ENCODE data around the gene CCNY. TPM values are rescaled to one million over a fixed set of nuclear protein-coding genes. Genes with fewer than 3 reads are reported as not detected.

CCNY gene
- total RNA-seq, 1 donor from 2014 or later, result 41.3 TPM

DNA sequence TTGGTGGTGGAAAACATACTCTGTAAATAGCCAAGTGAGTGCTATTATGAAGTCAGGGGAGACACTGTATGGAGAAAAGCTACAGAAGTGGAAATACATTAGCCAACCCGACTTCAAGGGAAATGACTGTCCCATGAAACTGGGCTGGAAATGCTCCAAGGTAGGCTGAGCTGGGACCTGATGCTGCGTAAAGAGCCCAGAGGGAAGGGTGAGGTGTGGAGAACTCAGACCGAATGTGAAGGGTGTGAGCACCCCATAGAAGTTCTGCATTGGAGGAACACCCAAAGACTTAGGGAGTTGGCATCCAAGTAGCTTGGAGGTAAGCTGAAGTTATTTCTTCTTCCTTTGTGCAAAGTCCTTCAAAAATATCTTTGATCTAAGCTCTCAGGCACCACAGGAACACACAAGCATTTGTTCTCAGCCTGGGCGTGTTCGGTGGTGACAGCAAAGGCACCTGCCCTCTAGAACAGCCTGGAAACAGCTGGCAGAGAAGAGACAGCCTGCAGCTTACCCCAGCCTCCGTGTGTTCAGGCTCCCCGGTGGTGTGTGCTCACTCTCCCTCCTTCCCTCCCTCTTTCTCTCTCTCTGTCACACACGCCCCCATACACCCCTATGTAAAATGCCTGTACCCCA, 249.7 kb downstream of the CCNY start:
- DNase-seq (ENCODE audit: low read depth), result no peak

DNA sequence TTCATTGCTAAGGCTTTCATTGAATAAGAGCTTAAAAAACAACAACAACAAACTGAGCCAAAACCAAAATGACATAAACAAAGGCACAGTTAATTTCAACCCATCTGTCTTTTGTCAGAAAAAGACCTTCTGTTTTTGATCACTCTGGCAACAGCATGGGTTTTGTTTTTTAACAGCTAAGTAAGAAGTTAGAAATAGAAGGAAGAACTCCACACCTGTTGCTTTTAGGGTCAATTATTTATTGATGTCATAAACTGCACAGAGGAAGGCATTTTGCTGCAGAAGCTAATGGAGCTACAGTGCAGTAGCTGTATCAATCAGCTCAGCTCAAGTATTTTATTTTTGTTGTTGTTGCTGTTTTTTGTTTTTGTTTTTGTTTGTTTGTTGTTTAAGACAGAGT, 252.5 kb downstream of the CCNY start:
- Histone ChIP-seq H3K36me3 (ENCODE audit: control insufficient read depth, insufficient read depth, low read length) (no peaks in the 10 kb centered on the region), H3K27me3 (ENCODE audit: control insufficient read depth, insufficient read depth, low read length) (peaks cover 4% of the 10 kb centered on the region), H3K4me3 (ENCODE audit: low read depth, low read length) (no peak overlapping the region)
- TF ChIP-seq, protein P1, sequence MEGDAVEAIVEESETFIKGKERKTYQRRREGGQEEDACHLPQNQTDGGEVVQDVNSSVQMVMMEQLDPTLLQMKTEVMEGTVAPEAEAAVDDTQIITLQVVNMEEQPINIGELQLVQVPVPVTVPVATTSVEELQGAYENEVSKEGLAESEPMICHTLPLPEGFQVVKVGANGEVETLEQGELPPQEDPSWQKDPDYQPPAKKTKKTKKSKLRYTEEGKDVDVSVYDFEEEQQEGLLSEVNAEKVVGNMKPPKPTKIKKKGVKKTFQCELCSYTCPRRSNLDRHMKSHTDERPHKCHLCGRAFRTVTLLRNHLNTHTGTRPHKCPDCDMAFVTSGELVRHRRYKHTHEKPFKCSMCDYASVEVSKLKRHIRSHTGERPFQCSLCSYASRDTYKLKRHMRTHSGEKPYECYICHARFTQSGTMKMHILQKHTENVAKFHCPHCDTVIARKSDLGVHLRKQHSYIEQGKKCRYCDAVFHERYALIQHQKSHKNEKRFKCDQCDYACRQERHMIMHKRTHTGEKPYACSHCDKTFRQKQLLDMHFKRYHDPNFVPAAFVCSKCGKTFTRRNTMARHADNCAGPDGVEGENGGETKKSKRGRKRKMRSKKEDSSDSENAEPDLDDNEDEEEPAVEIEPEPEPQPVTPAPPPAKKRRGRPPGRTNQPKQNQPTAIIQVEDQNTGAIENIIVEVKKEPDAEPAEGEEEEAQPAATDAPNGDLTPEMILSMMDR (IDR thresholded peaks at IDR 0.05; ENCODE audit: insufficient read depth, low read length, poor library complexity, severe bottlenecking), result no peak
- no peak for DNase-seq (ENCODE audit: low read depth)

More for the DNA sequence above, 249.7 kb downstream of the CCNY start:
- Histone ChIP-seq H3K4me3 (ENCODE audit: low read depth, low read length) (no peak overlapping the region), H3K27me3 (ENCODE audit: control insufficient read depth, insufficient read depth, low read length) (peaks cover 4% of the 10 kb centered on the region), H3K36me3 (ENCODE audit: control insufficient read depth, insufficient read depth, low read length) (no peaks in the 10 kb centered on the region)
- TF ChIP-seq, protein P1 (IDR thresholded peaks at IDR 0.05; ENCODE audit: insufficient read depth, low read length, poor library complexity, severe bottlenecking), result no peak

DNA sequence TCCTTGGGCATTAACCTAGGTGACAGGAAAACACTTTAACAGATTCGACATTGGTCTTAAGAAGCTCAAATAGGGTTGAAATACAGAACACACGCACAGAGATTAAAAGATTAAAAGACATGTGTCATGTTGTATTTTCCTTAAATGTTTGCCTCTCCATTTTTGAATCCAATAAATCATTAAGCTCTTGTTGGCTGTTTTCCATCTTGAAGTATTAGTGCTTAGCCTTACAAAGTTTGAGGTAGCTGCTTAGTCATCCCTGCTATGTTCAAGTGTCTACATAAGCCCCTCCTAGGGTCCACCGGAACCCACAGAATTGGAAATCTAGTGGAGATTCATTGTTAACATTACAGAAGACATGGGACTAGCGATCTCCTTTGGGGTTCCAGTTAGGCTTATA, 256.1 kb downstream of the CCNY start:
- Histone ChIP-seq H3K36me3 (ENCODE audit: control insufficient read depth, insufficient read depth, low read length) (no peaks in the 10 kb centered on the region), H3K27me3 (ENCODE audit: control insufficient read depth, insufficient read depth, low read length) (no peaks in the 10 kb centered on the region), H3K4me3 (ENCODE audit: low read depth, low read length) (no peak overlapping the region)
- DNase-seq (ENCODE audit: low read depth), result no peak
- TF ChIP-seq, protein P1 (IDR thresholded peaks at IDR 0.05; ENCODE audit: insufficient read depth, low read length, poor library complexity, severe bottlenecking), result no peak

DNA sequence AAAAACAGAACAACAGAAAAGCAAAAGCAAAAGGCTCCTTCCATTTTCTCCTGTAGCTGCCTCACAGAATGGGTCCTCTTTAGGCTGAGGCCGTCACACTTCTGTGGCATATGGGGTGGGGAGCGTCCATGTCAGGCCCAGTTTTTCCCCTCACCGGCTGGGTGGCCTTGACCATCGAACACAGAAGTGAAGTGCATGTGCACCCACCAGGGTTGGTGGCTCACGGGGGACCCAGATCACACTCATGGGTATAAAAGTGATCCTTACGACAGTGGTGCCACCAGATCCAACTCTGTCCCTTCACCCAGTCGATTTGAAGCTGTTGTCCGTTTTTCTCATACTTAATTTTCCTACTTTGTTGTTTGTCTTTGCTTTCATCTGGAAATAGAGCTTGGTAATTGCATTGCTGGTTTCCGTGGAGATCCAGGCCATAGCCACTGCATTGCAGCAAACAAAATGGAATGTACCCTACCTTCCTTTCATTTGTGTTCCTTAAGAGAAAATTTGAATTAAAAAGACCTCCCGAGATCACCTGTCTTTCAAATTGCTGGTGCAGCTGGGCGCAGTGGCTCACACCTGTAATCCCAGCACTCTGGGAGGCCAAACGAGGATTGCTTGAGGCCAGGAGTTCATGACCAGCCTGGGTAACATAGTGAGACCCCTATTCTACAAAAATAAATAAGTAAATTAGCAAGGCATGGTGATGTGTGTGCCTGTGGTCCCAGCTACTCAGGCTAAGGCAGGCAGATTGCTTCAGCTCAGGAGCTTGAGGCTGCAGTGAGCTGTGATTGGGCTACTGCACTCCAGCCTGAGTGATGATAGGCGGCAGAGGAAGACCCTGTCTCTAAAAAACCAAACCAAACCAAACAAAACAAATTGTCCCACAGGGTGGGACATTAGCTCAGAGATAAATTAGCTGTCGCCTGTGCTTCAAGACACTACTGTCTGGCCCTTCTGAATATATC, 258.1 kb downstream of the CCNY start:
- Histone ChIP-seq H3K4me3 (ENCODE audit: low read depth, low read length) (no peak overlapping the region), H3K36me3 (ENCODE audit: control insufficient read depth, insufficient read depth, low read length) (no peaks in the 10 kb centered on the region), H3K27me3 (ENCODE audit: control insufficient read depth, insufficient read depth, low read length) (no peaks in the 10 kb centered on the region)
- DNase-seq (ENCODE audit: low read depth), result no peak
- TF ChIP-seq, protein P1 (IDR thresholded peaks at IDR 0.05; ENCODE audit: insufficient read depth, low read length, poor library complexity, severe bottlenecking), result no peak

DNA sequence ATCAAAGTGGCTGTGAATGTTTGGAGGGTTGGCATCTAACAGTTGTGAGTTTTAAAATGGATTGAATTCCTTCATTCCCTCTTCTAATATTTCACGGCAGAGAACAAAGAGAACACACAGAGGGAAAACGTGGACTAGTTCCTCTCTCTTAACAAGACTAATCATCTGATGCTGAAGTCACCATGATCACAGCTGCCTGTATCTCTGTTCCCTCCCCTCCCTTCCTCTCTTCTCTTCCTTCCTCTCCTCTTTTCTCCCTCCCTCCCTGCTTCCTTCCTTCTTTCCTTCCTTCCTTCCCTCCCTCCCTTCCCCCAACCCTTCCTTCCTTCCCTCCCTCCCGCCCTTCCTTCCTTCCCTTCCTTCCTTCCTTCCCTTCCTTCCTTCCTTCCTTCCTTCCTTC, 258.8 kb downstream of the CCNY start:
- Histone ChIP-seq H3K27me3 (ENCODE audit: control insufficient read depth, insufficient read depth, low read length) (no peaks in the 10 kb centered on the region), H3K36me3 (ENCODE audit: control insufficient read depth, insufficient read depth, low read length) (no peaks in the 10 kb centered on the region), H3K4me3 (ENCODE audit: low read depth, low read length) (no peak overlapping the region)
- DNase-seq (ENCODE audit: low read depth), result no peak
- TF ChIP-seq, protein P1 (IDR thresholded peaks at IDR 0.05; ENCODE audit: insufficient read depth, low read length, poor library complexity, severe bottlenecking), result no peak

Measured in kidney epithelial cell (primary cell).